ENCODE measurements around the gene TMEM150B.

TMEM150B gene

DNA sequence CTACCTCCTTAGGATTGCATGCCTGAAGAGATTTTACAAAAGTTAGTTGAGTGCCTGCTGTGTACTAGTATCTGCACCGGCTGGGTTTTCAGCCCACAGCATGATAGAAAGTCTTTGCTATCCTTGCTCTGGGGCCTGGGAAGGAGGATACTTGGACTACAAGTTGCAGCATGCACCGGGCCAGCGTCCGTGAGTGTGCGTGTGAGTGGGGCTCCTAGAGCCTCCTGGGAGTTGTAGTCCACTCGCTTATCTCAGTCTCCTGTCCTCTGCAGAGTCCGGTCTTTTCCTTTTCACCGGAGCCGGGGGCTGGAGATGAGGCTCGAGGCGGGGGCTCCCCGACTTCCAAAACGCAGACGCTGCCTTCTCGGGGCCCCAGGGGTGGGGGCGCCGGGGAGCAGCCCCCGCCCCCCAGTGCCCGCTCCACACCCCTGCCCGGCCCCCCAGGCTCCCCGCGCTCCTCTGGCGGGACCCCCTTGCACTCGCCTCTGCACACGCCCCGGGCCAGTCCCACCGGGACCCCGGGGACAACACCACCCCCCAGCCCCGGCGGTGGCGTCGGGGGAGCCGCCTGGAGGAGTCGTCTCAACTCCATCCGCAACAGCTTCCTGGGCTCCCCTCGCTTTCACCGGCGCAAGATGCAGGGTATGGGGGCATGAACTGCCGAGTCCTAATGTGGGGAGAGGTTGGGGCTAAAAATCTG lies 20.7 kb downstream of the TMEM150B start:
- DNase-seq, result peak; percentile 16

DNA sequence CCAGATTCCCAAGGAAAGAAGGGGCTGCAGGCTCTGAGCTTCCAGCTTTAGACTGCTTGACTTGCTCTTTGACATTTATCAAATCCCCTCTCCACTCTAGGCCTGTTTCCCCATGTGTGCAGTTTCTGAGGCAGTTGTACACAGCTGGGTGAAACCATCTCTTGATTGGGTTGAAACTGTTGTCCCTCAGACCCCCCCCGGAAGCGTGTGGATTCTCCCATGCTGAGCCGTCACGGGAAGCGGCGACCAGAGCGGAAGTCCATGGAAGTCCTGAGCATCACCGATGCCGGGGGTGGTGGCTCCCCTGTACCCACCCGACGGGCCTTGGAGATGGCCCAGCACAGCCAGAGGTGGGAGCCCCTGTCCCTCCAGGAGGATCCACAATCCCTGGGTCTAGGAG lies 21.7 kb downstream of the TMEM150B start:
- DNase-seq, result no peak

DNA sequence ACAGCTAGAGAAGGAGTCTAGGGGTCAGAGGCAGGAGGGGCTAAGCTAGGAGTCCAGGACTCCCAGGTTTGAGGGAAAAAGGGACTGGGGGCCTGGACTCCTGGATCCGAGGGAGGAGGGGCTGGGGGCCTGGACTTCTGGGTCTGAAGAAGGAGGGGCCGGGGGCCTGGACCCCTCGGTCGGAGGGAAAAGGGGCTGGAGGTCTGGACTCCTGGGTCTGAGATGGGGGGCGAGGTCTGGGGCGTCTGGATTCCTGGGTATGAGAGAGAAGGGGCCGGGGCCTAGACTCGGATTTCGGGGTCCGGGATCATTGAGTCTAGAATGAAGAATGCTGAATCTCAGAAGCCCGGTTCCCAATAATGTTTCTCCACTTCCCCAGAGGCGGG lies 22.8 kb downstream of the TMEM150B start:
- DNase-seq, result no peak

DNA sequence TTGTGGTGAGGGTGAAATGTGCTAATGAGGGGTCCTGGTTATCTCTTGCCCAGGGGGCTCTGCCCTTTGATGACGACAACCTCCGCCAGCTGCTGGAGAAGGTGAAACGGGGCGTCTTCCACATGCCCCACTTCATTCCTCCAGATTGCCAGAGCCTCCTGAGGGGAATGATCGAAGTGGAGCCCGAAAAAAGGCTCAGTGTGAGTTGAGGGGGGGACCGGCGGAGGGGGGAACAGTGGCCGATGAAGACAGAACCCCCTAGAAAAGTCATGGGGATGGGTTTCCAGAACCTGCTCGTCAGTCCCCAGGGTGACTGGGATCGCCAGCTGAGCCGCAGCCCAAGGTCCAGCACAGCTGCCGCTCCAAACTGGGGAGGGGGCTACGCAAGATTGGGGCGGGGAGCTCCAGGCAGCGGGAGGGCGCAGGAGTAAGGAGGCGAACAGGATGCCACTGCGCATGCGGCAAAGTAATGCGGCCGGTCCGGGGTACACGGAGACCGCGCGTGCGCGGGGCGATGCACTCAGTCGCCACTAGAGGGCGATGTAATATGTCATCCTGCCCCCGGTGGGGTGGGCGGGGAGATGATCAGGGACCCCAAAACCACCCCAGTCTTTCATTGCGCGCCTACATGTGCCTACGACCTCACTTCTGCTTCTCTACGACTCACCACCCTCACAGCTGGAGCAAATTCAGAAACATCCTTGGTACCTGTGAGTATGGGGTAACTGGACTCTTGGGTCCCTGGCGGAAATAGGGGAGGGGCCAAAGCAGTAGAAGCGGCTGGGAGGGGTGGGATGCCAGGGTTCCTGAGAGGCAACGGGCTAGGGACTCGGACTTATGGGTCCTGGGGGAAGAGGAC lies 23.5 kb downstream of the TMEM150B start:
- DNase-seq, result peak; percentile 41

DNA sequence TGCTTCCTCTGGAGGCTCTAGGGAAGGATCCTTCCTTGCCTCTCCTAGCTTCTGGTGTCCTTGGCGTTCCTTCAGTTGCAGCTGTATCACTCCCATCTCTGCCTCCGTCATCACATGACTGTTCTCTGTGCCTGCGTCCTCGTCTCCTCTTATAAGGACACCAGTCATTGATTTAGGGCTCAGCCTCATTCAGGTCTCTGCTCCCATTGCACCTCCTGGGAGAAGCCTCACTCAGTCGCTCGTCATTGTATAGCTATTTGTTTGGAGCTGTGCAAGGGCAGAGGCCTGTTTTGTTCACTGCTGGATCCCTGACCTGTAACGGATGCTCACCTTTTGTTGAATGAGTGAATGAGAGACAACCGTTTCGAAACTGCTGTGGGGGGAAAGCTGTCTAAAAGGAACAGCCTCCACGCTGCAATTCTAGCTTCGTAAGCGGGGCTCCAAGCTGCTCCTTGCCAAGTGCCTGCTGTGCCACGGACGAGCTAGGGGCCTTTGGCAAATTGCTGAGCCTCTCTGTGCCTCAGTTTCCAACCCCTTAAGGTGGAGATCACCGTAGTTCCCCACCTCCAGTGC lies 24.2 kb downstream of the TMEM150B start:
- DNase-seq, result no peak

DNA sequence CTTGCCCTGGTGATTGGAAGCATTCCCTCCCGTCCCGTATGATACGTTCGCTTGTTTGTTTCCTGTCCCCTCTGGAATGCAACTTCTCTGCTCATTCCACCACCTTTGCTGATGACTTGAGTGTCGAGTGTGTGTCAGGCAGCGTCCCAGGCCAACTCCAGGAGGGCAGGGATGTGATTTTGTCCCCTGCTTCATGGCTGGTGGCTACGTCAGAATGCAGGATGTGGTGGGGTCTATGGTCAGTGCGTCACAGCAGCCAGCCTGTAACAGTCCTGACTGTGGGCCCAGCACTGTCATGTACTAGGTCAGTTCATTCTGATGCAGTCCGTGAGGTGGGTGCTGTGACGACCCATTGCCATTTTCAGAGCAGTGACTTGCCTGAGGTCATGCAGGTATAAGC lies 25.1 kb downstream of the TMEM150B start:
- DNase-seq, result no peak

DNA sequence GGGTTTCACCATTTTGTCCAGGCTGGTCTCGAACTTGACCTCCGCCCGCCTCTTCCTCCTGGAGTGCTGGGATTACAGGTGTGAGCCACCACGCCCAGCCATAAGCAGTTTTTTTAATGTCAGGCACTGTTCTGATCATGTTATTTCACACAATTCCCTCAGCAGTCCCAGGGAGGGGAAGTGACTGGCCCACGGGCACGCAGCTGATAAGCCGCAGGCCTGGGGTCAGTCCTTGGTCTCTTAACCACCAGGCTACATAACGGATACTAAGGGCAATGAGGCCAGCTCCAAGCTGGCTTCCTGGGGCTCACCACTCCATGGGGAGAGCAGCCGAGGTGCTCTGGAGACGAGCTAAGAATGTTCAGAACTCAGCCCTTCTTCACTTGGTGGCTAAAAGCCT lies 27.9 kb downstream of the TMEM150B start:
- no peak for DNase-seq

DNA sequence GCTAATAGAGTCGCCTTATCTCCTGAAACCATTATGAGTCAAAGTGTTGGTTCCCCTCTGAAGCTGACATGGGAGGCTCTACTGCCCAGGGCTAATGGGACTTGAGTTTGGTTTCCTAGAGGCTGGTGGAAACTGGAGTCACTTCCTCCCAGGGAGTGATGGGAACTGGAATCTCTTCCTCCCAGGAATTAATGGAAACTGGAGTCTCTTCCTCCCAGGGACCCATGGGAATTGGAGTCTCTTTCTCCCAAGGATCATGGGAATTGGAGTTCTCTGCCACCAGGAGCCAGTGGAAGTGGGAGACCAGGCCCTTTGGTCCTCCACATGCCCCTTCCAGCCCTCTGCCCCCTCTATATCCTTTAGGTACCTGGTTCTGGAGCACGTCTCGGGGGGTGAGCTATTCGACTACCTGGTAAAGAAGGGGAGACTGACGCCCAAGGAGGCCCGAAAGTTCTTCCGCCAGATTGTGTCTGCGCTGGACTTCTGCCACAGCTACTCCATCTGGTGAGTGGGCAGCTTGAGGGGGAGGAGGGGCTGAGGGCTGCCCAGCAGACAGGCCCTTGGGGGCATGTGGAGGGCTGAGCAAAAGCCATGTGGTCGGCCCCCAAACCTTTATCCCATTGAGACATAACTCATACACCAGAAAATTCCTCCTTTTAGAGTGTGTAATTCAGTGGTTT lies 35.9 kb downstream of the TMEM150B start:
- no peak for DNase-seq

DNA sequence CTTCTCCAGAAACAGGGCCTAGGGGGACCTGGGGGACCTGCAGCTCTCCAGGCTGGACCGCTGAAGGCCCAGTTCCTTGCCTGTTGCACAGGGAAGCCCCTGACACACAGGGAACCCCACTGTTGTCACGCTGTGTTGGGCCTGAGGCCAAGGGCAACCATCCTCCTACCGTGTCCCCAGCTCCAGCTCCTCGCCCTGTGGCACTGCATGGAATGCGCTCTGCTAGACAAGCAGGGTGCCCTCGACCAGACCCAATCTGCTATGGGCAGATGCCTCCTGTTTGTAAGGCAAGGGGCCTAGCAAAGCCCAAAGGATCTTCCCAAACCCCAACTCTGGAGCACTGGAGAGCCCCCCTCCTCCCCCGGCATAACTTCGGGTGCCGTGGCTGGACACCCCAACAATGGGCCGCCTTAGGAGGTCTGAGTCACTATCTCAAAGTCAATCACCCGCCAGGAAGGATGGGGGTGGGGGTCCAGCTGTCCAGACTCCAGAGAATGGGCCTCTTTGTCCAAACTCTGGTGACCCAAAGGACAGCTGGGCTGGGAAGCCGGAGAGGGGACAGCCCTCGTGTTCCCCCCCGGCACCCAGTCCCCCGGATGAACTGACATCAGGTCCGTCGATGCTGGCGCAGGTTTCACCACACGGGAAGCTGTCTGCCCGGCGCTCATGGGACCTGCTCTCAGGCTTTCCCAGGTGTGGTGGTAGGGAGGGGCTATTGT lies 37.6 kb downstream of the TMEM150B start:
- no peak for DNase-seq

DNA sequence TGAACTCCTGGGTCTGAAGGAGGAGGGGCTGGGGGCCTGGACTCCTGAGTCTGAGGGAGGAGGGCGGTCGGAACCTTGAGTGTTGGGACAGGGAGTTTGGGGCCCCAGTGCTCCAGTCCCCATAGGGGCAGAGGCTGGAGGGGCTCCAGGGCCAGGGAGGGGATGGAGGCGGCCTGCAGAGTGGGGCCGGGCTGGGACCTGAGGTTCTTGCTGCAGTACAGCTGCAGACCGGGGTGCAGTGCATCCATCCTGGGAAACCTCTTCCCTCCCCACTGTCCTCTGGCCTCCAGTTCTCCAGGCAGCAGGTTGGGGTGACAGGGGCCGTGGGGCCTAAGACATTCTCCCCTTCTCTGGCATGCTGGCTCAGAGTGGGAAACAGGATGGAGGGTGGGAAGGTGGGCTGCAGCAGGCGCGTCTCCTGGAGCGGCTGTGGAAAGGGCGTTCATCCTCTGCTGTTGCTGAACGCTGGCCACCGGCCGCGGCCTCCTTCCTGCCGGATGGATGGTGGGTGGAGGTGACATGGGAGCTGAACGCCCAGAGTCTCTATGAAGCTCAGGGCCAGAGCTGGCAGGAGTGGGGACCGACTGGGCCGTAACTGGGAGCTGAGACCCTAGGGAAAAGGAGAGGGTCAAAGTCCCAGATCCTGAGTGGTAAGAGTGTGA lies 39.8 kb downstream of the TMEM150B start:
- no peak for DNase-seq

DNA sequence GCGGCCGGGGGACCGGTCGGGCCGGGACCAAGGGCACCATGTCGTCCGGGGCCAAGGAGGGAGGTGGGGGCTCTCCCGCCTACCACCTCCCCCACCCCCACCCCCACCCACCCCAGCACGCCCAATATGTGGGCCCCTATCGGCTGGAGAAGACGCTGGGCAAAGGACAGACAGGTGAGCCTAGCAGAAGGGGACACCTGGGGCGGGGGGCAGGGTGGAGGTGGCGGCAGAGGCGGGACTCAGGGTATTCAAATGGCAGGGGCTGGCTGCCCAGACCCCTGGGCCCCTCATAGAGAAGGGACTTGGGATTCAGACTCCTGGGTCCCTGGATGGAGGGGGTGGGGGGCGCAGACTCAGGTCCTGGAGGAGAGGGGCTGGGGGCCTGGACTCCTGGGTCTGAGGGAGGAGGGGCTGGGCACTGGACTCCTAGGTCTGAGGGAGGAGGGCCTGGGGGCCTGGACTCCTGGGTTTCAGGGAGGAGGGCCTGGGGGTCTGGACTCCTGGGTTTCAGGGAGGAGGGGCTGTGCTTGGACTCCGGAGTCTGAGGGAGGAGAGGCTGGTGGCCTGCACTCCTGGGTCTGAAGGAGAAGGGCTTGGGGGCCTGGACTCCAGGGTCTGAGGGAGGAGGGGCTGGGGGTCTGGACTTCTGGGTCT lies 40.6 kb downstream of the TMEM150B start:
- no peak for DNase-seq

DNA sequence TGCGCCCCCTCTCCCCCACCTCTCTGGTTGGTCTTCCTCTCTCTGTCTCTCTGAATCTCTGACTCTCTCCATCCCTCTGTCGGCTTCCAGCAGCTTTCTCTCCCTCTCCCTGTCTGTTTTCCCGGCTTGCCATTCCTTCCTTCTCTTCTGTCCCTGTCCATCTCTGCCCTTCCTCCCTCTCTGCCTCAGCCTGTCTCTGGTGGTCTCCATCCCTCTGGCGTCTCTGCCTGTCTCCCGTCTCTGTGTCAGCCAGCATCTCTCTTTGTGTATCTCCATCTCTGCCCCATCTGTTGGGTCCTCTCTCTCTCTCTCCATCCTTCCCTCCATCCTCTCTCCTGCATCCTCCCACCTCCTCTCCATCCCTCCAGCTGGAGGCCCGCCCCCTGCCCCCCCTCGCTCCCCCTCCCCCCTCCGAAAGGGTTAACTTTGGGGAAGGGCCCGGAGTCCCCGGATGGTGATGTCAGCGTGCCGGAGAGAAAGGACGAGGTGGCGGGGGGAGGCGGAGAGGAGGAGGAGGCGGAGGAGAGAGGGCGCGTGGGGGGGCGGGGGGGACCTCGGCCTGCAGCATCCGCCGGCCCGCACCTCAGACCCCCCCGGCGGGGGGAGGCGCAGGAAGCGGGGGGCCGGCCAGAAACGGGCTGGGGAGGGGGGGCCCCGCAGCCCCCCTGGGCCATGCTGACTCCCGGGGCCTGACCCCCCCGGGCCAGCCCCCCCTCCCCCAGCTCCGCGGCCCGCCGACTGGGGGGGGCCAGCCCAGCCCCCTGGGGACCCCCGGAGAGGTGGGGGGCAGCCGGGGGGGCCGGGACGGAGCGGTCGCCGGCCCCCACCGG lies 41.4 kb downstream of the TMEM150B start, which contains the start of gene BRSK1:
TSS of gene BRSK1 (plus strand) at position 450 of the 830 bp plus-strand sequence. CDS start 446 bp downstream, outside the sequence.
- DNase-seq, result peak; percentile 14

DNA sequence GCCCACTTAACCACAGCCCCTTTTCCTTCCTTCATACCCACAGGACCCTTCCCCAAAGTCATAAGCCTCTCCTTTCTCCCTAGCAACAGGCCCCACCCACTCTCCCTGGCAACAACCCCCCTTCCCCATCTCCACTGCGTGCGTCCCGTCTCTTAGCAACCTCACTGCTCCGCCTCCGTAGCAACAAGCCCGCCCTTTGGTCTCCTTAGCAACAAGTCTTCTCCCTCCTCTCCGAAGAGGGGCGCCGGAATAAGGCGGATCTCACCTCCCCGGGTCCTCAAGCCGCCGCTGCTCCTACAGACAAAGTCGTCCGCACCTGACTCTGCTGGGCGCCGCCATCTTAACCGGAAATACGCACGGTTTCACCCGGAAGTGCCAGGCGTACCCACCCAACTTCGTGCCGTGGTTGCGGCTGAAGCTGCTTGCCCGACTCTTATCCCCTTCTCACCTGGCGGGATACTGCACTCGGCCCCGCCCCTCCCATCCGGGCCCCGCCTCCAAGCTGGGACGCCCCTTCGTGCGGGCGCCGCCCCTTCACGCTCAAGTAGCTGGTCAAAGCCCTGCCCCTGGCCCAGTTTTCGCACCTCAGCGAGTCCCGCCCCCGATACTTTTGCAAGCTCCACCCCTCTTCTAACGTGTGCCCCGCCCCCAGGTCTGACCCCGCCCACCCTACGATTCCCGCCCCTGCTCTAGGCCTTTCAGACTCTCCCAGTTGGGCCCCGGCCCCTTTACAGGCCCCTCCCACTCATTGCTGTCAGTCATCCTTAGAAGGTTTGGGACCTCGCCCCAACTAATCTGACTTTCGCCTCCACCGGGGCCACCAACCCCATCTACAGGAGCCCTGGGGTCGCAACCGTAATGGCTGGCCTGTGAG lies 45.1 kb downstream of the TMEM150B start, which contains the start of gene HSPBP1:
TSS of gene HSPBP1 (minus strand) at position 341 of the 874 bp plus-strand sequence. CDS start 502 bp downstream, outside the sequence.
- peak; percentile 90 for DNase-seq

DNA sequence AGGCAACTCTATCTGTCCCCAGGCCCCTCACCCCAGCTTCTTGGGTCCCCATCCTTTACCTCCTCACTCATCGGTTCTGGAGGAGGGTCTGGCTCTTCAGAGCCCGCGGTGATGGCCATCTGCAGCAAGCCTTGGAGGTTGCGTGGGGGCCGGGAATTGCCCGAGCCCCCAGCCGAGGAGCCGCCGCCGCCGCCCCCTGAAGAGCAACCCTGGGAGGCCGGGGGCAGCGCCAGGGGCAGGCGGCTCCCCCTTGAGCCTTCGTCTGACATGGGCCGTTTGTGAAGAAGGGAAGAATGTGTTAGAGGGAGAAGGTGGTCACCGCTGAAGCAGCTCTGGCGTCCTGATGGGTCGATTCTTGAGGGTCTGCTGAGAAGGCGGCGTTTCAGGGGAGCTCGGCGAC lies 45.8 kb downstream of the TMEM150B start:
- DNase-seq, result no peak

DNA sequence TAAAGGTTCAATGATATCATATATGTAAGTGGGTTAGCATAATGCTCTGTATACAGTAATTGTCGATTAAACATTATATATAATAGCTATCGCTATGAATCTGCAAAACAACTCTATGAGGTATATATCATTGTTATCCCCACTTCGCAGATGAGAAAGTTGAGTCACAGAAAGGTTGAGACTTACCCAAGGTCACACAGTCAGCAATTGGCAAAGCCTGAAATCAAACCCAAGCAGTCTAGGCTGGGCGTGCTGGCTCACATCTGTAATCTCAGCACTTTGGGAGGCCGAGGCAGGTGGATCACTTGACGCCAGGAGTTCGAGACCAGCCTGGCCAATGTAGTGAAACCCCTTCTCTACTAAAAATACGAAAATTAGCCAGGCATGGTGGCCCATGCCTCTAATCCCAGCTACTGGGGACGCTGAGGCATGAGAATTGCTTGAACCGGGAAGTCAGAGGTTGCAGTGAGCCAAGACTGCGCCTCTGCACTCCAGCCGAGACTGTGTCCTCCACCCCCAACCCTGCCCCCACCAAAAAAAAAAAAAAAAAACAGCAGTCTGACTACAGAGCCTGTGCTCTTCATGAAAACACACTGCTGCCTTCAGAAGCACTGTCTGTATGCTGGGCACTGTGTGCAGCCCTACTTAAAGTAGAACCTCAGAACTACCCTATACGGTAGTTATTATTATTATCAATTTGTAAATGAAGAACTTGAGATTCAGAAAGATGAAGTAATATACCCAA lies 46.6 kb downstream of the TMEM150B start:
- no peak for DNase-seq

DNA sequence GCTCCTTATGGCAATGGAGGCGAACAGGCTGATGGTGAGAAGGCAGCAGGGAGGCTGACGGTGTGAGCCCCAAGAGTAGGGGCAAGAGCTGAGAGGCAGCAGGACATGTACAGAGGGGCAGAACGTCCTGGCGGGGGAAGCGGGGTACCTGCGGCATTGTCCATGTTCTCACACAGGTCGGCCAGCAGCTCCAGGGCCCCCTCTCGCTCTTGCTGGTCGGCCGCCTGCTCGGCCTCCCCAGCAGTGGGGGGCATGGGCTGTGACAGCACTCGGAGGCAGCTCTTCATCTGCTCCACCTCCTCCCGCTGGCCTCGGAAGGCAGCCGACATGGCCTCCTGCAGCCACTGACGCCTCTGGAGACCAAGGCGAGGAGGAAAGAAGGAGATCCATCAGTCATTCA lies 47.6 kb downstream of the TMEM150B start:
- DNase-seq, result no peak

DNA sequence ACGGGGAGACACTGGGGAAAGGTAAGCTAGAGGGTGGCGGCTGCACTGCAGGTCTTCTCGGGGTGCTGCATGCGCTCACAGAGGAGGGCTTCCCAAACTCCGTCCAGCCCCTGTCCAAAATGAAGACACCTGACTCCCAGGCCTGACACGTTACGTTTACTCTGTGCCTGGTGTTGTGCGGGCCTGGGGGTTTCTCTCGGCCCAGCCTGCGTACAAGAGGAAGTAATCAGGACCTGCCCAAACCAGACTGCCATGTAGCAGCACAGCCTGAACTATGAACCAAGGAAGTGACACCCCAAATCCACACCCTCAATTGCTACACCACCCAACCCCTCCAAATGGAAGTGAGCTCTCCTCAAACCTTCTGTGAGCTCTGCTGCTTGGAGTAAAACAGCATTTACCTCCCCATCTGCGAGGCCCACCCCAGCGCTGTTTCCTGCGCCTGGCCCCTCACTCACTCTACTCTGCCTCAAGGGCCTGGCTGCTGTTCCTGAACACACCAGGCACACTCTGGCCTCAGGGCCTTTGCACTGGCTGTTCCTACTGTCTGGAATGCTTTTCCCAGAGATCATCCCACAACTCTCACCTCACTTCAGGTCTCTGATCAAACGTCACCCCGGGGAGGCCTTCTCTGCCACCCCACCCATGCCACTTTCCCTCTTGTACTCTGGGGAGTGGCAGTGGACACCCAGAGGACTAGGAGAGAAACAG lies 48.3 kb downstream of the TMEM150B start:
- DNase-seq, result no peak

Data from HCEC 1CT (cell line).